Stimulated activated CD8-positive, alpha-beta memory T cell treated with anti-CD3 and anti-CD28 coated beads, Interleukin-4, amount 100 ng/mL, for 24 hours (primary cell): ENCODE data around the gene TRAPPC10.

Experiments used
- DNase-seq: peaks from one replicate; pipeline ENCODE4 v3.0.0-alpha.2; 2020; ENCODE audit warnings: low read depth

The TRAPPC10 gene, protein sequence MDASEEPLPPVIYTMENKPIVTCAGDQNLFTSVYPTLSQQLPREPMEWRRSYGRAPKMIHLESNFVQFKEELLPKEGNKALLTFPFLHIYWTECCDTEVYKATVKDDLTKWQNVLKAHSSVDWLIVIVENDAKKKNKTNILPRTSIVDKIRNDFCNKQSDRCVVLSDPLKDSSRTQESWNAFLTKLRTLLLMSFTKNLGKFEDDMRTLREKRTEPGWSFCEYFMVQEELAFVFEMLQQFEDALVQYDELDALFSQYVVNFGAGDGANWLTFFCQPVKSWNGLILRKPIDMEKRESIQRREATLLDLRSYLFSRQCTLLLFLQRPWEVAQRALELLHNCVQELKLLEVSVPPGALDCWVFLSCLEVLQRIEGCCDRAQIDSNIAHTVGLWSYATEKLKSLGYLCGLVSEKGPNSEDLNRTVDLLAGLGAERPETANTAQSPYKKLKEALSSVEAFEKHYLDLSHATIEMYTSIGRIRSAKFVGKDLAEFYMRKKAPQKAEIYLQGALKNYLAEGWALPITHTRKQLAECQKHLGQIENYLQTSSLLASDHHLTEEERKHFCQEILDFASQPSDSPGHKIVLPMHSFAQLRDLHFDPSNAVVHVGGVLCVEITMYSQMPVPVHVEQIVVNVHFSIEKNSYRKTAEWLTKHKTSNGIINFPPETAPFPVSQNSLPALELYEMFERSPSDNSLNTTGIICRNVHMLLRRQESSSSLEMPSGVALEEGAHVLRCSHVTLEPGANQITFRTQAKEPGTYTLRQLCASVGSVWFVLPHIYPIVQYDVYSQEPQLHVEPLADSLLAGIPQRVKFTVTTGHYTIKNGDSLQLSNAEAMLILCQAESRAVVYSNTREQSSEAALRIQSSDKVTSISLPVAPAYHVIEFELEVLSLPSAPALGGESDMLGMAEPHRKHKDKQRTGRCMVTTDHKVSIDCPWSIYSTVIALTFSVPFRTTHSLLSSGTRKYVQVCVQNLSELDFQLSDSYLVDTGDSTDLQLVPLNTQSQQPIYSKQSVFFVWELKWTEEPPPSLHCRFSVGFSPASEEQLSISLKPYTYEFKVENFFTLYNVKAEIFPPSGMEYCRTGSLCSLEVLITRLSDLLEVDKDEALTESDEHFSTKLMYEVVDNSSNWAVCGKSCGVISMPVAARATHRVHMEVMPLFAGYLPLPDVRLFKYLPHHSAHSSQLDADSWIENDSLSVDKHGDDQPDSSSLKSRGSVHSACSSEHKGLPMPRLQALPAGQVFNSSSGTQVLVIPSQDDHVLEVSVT

DNA sequence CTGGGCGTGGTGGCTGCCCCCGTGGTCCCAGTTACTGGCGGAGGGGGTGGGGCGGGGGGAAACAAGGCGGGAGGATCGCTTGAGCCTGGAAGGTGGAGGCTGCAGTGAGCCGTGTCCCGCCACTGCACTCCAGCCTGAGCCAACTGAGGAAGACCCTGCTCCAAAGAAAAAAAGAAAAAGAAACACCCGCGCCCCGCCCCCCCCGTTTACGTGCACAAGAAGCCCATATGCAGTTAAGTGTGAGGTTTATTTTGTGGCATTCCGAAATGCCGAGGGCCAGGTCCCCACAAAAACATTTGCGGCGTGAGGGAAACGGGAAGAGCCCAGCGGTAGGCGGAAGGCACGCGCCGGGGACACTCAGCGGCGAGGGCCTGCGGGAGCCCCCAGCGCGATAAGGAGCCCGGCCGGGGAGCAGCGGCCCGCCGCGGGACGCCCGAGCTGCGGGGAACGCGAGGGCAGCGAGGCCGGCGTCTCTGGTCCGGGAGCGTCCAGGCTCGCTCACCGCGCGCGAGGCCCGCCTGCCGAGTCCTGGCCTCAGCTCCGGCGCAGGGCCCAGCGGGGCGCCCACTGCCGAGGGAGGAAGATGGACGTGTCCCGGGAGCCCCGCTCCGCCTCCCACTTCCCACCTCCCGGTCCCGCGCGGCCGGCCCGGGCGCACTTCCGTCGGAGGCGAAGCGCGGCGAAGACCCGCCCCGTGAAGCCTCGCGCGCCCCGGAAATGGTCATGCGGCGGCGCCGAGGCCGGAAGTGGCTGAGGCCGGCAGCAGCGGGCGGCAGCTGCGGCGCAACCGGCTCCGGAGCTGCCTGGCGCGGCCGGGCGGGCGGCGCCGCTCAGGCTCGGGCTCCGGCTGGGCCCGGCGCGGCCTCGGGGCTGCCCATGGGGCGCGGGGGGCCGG is at the start of gene TRAPPC10:
TSS of gene TRAPPC10 (plus strand) at position 731 of the 895 bp plus-strand sequence. CDS start 185 bp downstream, outside the sequence.
- DNase-seq: peak; percentile 75

DNA sequence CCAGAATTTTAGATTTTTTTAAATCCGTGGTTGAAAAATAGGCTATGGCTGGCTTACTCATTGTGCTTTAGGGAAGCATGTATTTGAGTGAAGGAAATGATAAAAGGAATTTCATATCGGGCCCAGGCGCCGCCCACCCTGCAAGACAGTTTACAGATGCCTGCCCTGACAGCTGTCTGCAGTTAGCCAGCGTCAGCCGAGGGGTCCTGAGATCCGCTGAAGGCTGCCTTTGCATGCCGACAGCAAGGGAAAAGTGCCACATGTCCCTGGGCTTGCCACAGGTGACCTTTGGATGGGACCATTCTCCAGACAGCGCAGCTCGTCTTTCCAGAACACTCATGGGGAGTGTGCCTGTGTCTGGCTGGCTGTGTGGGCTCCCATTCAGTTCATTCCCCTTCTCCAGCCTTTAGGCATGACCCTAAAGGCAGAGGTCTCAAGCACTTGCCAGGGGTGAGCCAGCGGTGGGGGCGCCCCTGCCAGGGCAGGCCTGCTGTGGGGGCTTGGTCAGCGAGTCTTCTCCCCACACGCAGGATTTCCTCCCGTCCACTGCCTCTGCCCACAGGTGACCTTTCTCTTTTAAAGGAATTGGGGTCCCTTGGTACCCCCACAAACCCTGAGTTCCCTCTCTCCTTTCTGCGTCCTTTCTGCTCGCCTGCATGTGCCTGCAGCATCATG is 46.1 kb upstream of the TRAPPC10 start:
- no peak for DNase-seq

DNA sequence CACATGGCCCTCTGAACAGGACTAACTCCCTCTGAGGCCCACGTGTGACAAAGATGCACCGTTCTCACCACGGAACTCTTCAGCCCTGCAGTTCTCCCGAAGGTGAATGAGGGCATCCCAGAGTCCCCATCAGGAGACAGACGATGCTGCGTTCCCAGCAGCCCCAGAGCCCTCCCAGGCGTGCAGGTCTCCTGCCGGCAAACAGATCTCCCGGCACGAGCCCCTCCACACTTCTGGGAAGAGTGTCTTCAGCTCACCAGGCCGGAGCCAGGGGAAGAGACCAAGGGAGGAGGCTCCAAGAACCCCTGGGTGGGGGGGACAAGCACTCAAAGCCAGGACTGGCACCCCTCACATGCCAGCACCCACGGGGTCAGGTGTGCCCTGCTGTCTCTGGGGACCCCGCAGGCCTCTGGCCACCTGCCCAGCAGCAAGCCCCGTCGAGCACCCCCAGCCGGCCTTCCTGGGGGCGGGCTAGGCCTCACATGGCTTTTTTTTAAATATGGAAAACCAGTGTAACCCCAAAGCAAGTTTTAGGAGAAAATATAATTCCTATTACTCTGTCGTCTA is 45.1 kb upstream of the TRAPPC10 start:
- no peak for DNase-seq

DNA sequence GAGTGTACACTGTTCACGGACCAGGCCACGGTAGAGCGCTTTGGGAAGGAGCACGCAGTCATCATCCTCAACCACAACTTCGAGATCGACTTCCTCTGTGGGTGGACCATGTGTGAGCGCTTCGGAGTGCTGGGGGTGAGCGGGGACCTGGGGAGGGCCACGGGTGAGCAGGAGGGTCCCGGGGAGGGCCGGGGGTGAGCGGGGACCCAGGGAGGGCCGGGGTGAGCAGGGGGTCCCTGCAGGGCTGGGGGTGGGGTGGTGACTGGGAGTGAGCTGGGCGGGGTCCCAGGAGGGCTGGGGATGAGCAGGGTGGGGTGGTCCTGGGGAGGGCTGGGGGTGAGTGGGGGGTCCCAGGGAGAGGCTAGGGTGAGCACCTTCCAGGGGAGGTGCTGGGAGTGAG is 44.1 kb upstream of the TRAPPC10 start:
- no peak for DNase-seq

DNA sequence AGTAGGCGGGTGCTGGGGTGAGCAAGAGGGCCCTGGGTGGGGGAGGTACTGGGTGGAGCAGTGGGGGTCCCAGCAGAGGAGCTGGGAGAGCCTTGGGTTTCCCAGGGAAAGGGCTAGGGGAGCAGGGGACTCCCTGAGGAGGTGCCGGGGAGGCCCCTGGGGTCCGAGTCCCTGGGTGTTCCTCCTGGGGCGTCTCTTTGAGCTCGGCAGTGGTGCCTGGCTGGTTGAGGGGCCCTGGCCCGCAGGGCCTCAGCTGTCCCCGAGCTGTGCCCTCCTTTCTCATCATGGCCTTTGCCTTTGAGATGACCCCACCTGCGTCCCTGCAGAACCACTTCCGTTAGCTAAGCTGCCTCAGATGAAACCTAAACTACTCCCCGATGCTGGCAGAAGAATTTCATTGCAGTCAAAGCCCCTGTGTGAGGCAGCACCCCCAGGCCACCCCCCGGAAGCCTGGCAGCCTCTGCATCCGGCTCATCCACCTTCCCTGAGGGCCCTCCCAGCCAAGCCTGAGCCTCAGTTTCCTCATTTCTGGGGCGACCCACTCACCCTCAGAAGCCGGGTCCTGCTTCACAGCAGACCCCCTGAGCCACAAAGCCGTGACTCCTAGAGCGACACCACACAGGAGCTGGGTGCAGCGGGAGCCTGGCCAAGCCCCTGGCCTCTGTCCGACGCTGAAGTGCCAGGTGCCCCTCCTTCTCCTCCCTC is 43.5 kb upstream of the TRAPPC10 start:
- no peak for DNase-seq

DNA sequence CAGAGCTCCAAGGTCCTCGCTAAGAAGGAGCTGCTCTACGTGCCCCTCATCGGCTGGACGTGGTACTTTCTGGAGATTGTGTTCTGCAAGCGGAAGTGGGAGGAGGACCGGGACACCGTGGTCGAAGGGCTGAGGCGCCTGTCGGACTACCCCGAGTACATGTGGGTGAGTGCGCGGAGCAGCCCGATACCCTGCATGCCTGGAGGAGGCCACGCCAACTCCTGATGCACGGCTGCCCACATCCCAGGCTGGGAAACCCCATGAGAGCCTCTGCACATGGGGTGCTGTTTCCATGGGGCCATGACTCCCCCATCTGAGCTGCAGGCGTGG is 43.0 kb upstream of the TRAPPC10 start:
- no peak for DNase-seq

DNA sequence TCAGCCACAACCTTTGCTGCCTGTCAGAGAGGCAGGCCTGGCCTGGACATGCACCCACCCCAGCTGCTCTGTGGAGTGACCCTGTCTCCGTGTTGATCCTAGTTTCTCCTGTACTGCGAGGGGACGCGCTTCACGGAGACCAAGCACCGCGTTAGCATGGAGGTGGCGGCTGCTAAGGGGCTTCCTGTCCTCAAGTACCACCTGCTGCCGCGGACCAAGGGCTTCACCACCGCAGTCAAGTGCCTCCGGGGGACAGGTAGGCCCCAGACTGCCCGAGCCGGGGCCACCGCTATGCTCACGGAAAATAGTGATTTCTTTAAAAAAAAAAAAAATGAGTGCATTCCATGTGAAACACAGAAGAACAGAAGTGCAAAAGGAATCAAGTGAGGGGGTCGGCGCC is 41.6 kb upstream of the TRAPPC10 start:
- DNase-seq: no peak

DNA sequence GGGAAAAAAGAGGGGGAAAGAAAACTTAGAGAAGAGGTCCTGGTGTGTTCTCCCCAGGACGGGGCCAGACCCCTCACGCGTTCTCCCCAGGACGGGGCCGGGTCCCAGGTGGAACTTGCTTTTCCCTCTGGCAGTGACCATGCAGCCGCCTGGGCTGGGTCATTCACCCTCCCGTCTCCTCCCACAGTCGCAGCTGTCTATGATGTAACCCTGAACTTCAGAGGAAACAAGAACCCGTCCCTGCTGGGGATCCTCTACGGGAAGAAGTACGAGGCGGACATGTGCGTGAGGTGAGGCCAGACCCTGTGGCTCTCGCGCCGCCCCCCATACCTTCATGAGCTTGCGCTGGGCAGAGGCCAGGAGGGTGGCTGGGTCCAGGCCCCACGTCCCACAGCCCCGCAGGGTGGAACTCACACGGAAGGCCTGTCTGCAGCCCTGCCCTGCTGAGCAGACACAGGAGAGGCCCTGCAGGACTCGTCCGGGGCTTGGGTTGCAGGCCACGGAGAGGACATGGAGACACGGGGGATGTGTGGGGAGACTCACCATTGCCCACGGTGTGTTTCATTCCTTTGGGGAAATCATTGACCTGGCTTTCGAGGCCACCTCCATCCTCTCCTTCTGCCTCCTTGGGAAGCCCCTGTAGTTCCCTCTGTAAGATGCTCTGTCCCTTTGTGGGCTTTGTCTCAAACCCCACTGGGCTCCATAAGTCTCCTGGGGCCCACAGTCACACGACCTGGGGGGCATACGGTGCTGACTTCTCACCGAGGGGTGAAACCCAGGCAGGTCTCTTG is 40.7 kb upstream of the TRAPPC10 start:
- no peak for DNase-seq

DNA sequence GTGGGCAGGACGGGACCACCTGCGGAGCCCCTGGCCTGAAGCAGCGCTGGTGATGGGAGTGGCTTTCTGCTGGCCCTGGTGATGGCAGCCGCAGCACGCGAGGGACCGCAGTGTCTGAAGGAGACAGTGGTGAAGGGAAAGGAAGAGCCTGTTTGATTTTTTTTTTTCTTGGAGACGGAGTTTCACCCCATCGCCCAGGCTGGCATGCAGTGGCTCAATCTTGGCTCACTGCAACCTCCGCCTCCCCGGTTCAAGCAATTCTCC is 40.2 kb upstream of the TRAPPC10 start:
- DNase-seq: no peak

DNA sequence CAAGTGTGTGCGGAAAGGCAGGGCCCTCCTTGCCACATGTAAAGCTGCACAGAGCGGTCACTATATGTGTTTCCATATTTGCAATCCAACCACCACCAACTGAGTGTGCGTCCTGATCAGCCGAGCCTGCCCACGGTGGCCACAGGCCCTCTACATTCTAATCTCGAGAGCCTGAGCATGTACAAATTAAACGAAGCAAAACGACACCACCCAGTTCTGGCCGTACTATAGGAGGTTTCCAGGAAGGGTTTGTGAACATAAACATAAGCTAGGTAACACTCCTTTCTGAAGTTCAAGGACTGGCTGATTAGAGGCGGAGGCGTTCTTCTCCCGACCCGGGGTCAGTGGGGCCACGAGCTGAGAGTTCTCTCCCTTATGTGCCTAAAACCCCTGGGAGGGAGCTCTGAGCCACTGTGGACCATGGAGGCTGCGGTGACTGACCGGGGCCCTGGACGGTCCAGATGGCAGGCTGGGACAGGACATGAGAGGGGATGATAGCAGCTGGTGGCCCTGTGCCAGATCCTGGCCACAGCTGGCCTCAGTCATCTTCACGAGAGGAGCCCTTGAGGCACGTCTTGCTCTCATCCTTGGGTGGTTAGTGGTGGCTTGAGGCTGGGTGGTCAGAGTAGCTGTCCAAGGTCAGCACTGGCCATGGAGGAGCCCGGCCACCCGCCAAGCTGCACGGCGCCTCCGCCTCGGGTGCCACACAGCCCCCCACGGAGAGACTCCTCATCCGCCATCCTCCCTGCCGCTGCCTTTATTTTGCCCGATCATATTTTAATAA is 39.1 kb upstream of the TRAPPC10 start:
- no peak for DNase-seq

DNA sequence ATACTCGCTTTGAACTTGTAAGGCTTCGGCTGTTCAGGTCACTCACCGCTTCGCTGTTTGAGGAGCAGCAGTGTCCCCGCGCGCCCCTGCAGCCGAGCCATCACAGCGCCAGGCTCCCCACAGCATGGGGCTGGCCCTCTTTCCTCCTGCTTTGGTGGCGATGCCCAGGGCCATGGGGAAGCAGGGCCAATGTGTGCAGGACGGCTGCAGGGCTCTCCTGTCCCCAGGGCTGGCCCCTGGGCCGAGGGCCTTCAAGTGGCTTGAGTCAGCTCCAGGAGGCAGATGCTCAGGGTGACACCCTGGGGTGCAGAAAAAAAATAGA is 38.5 kb upstream of the TRAPPC10 start:
- no peak for DNase-seq

DNA sequence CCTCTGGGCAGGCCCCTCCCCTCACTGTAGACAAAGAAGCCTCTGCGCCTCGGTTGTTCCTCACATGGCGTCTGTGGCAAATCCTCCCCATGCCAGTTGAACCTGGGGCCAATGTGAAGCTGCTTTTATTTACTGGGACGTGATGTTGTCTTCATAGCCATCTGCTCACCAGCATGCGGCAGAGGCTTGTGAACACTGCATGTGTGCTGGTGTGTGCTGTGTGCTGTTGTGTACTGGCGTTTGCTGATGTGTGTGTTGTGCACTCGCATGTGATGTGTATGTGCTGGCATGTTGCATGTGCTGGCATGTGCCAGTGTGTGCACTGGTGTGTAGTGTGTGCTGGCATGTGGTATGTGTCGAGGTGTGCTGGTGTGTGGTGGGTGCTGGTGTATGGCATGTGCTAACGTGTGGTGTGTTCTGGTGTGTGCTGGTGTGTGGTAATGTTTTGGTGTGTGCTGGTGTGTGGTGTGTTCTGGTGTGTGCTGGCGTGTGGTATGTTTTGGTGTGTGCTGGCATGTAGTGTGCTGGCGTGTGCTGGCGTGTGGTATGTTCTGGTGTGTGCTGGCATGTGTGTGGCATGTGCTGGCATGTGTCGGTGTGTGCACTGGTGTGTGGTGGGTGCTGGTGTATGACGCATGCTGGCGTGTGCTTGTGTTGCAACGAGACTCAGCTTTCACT is 37.2 kb upstream of the TRAPPC10 start:
- DNase-seq: no peak

DNA sequence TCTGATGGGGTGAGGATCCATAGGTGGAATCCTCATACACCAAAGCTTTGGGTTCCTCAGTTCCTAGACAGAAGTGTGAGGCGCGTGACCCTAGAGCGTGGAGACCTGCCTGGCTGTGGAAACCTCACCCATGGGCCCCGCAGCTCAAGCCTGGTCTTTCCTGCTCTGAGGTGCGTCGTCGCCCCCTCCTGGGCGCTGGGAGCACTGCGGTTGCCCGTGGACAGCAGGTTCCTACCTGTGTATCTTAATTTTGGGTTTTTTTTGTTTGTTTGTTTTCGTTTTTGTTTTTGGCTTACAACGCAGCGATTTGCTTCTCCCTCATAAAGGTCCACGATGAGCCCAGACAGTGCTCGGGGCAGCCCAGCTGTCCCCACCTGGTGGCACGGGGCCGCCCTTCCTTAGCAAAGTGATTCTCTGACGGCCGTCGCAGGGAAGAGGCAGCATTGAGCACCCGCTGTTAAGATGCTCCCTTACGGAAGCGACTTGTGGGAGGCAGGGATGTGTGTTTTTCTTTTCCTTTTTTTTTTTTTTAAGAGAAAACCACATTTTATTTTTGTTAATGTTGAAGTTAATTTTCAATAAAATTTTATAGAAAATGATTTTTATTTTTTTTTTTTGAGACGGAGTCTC is 36.5 kb upstream of the TRAPPC10 start:
- peak; percentile 72 for DNase-seq

DNA sequence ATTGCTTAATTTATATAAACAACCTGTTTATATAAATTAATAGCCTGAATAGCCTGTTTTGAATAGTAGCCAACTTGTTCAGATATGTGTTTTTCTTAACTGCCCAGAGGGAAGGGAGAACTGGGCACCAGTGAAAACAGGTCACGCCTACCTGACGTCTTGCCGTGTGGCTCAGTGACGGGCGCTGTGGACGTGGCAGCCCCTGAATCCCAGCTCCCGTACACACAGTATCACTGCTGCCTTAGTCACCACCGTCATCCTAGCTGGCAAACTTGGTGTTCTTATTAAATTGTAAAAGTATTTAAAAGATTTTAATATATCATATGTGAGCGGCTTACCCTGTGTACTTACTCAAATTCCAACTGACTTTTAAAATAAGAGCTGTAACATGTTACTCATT is 35.4 kb upstream of the TRAPPC10 start:
- no peak for DNase-seq

DNA sequence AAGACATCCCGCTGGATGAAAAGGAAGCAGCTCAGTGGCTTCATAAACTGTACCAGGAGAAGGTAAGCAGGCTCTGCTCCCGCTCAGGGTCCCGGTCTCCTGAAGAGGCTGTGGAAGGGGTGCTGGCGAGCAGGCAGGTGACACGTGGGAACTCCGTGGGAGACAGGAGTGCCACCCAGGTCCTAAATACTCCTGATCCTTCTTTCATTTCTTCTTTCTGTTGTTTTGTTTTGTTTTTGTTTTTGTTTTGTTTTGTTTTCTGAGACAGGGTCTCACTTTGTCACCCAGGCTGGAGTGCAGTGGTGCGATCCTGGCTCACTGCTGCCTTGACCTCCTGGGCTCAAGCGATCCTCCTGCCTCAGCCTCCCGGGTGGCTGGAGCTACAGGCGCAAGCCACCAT is 34.0 kb upstream of the TRAPPC10 start:
- DNase-seq: no peak

DNA sequence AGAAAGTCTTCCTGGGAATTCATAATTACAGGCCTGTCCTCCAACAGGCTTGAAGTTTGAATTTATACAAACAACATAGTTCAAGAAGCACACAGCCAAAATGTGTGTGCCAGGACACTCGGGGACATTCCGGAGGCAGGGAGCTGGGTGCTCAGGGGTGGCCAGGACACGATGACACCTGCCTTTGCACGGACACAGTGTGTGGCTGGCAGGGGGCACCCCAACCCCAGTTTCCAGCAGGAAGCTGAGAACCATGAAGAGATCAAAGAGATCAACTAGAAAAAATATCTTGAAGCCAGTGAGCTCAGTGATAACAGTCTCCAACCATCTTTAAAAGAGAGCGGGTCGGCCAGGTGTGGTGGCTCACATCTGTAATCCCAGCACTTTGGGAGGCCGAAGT is 32.5 kb upstream of the TRAPPC10 start:
- DNase-seq: no peak

DNA sequence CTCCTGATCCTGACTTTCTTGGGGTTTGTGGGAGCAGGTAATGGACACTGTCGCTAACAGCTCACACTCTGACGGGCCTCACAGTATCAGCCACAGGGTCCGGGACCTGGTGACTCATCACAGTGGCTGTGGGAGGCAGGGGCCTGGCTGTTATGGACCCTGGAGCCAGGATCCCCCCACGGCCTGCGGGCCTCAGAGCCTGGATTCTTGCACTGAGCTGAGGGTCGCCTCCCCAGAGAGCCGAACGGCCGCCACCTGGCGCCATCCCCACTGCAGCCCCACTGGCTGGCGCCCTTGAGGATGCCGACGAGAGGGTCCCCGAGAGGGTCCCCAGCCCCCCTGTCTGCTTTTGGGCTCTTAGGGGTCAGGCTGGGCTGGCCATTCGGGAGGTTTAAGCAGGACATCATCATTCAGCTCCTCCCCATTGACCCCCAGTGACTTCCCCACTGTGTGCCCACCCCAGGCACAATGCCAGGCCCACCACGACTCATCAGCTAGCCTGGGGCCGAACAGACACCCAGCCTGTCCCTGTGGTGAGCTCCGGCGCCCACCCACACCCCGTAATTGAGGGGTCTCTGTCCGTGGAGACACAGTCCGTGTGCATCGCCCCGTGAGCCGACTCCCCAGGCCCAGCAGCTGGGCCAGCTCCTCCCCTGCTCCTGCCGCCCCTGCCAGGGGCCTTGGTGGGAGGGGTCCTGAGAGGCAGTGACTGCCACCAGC is 30.8 kb upstream of the TRAPPC10 start:
- no peak for DNase-seq
